Measurements from ENCODE around the gene KCNG2.

DNA sequence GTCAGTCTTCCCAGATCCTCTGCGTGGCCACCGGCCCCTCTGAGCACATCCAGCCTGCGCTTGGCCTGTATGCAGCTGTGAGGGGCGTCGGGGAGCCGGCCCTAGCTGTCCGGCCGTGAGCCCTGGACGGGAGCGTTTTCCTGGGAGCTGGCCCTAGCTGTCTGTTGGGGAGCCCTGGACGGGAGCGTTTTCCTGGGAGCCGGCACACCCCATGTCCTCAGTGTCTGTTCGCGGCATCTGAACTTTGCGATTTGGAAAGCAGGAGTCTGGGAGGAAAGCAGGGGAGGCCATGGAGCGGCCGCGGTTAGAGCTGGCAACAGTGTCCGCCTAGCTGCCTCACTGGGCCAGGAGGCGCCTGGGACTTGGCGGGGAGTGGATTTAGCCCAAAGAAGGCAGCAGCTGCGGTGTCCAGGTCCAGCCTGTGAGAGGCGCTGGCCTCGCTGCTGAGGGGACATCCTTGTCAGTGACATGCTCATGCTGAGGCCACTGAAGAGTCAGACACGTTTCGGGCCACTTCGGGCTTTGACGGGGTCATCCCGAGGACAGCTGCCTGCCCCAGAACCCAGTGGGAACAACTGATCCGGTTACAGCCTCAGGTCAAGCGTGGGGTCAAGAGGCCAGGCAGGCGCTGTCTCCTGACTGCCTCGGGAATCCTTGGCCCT, 75.8 kb downstream of the KCNG2 start:
- TF ChIP-seq, protein P1, sequence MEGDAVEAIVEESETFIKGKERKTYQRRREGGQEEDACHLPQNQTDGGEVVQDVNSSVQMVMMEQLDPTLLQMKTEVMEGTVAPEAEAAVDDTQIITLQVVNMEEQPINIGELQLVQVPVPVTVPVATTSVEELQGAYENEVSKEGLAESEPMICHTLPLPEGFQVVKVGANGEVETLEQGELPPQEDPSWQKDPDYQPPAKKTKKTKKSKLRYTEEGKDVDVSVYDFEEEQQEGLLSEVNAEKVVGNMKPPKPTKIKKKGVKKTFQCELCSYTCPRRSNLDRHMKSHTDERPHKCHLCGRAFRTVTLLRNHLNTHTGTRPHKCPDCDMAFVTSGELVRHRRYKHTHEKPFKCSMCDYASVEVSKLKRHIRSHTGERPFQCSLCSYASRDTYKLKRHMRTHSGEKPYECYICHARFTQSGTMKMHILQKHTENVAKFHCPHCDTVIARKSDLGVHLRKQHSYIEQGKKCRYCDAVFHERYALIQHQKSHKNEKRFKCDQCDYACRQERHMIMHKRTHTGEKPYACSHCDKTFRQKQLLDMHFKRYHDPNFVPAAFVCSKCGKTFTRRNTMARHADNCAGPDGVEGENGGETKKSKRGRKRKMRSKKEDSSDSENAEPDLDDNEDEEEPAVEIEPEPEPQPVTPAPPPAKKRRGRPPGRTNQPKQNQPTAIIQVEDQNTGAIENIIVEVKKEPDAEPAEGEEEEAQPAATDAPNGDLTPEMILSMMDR (IDR thresholded peaks at IDR 0.05) = no peak
- TF ChIP-seq POLR2A (IDR thresholded peaks at IDR 0.05; ENCODE audit: low read depth) (no peak), EP300 (IDR thresholded peaks at IDR 0.05) (no peak), POLR2AphosphoS5 (IDR thresholded peaks at IDR 0.05) (no peak)
